ENCODE results near the gene PLOD3.
"Not testable (repeated sequence)": the region's sequence is repeated elsewhere in the genome, so short reads cannot be mapped to it uniquely, and the experiment has no call there.

The PLOD3 gene

DNA sequence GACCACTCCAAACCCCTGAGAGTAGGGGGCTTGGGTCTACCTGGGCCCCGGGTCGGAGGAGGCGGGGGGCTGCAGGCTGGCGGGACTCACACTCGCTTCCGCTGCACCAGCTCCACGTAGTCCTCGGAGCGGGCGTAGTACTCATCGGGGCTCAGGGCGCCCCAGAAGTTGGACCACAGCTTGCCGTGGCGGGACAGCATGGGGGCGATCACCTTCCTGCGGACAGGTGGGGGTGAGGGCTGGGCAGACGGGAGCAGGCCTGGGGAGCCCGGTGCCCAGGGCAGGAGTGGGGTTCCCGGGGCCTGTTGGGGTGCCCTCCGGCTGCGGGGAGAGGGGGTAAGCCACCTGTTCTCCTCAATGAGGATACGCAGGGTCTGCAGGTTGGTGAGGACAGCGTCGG, 5.9 kb downstream of the PLOD3 start:
- DNase-seq = no peak

DNA sequence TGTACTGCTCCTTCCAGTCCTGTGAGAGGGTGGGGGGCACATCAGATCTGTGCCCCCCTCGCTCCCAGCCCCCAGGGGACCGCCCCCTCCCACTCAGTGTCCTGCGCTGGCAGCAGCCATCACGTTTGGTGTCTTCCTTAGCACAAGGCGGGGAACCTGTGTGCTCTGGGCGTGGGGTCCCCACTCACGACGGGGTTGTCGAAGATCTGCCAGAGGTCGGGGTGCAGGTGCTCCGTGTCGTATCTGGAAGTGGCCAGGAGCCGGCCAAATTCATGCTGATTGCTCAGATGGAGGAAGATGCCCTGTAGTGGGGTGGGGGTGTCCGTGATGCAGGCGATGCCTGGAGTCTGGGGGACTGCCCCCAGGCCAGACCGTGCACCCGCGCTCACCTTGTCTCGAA, 7.2 kb downstream of the PLOD3 start:
- DNase-seq = no peak

DNA sequence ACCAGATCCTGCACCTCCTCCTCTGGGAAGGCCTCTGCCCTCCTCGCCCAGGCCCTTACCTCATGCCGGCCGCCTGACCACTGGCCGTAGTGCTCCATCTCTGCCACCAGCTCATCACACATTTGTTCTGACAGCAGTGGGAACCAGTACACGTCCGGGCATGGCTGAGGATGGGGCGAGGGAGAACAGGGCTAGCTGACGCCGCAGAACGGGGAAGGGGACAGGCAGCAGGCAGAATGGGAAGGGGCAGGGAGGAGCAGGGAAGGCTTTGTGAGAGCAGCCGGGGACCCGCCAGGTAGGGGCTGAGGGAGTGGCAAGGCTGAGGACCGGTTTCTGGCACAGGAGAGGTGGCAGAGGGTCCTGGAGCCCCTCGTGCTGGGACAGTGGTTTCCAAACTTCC, 8.6 kb downstream of the PLOD3 start:
- DNase-seq = no peak

DNA sequence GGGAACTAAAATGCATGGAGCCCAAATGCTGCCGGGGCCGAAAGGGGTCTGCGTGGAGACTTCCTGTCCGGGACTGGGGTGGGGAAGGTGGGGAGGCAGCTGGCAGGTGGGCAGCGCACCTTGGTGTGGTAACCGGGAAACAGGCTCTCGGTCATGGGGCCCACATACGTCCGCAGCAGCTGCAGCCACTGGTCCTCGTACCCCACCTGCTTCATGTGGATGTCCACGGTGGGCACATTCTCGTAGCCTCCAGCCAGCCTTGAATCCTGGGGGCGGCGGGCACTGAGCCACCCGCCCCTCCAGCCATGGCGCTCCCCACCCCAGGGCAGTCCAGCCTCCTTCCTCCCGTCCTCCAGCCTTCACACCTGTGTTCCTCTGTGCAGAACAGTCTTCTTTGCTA, 9.9 kb downstream of the PLOD3 start:
- no peak for DNase-seq

DNA sequence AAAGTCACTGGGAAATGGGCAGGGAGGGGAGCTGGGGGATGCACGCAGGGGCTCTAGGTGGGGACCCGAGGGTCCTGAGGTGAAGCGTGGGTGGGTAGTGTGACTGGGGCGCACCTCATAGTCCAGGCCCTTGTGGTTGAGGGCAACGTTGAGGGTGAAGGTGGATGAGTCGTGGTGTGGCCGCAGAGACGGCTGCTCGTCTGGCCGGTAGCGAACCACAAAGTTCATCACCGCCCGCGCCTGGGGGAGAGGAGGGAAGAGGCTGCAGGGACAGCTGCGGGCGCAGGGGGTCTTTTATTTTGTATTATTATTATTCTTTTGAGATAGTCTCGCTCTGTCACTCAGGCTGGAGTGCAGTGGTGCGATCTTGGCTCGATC, 10.7 kb downstream of the PLOD3 start:
- no peak for DNase-seq

DNA sequence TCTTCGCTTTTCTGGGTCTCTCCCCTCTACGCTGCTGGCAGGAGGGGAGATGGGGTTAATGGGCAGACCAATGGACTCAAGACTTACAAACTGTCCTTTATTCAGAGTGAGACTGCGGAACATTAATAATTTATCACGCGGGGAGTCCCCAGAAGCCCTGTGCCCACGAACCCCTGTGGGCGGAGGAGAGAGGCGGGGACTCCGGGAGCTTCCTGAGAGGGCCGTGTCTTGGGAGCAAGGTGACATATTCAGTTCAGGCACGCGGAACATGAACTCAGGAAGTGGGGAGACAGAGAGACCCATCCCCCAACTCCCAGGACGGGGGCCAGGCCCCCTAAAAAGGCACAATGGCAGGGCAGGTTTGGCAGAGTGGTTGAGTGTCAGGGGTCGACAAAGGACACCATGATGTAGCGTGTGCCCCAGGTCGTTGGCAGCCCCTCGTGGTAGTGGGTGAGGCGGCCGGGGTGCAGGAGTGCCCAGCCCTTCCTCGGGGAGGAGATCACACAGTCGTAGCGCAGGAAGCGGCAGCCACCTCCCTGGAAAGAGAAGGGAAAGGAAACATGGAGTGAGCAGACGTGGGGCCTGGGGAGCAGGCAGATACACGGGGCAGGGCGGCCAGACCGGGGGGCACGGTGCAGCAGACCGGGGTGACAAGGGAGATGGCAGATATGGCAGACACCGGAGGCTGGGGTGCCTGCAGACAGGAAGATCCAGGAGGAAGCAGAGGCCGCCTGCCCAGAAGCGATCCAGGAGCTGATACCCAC, 11.3 kb downstream of the PLOD3 start:
- DNase-seq = no peak

DNA sequence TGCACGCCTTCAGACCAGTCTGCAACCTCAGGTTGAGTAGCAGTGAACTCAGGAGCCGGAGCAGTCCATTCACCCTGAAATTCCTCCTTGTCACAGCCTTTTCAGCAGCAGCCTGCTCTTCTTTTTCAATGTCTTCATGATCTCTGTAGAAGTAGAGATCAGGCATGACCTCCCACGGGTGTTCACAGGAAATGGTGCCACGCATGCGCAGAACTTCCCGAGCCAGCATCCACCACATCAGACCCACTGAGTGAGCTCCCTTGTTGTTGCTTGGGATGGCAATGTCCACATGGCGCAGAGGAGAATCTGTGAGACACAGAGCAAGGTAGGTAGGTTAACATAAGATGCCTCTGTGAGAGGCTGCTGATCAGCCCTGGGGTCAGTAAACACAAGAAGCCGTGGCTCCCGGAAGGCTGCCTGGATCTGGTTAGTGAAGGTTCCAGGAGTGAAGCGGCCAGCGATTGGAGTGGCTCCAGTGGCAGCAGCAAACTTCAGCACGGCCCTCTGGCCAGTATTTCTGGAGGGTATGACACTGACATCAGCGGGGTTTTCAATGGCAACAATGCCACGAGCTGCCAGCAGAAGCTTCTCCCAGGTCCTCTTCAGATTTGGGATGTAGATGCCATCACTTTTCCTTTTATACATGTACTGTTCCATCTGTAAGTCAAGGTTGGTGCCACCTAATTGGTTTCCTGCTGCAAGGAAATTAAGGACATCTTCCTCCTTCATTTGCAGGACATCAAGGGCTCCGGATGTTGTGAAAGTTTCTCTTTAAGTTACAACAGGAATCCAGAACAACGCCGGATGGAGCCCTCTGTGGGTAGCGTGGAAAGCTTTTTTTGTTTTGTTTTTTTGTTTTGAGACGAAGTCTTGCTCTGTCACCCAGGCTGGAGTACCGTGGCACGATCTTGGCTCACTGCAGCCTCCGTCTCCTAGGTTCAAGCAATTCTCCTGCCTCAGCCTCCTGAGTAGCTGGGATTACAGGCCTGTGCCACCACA, 13.3 kb downstream of the PLOD3 start:
- DNase-seq = peak; percentile 23

DNA sequence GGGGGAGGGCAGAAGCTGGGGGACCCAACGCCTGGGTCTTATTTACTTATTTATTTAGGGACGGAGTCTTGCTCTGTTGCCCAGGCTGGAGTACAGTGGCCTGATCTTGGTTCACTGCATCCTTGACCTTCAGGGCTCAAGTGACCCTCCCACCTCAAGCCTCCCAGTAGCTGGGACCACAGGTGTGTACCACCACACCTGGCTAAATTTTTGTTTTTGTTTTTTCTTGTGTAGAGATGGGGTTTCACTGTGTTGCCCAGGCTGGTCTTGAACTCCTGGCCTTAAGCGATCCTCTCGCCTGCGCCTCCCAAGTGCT, 14.8 kb downstream of the PLOD3 start:
- no peak for DNase-seq

DNA sequence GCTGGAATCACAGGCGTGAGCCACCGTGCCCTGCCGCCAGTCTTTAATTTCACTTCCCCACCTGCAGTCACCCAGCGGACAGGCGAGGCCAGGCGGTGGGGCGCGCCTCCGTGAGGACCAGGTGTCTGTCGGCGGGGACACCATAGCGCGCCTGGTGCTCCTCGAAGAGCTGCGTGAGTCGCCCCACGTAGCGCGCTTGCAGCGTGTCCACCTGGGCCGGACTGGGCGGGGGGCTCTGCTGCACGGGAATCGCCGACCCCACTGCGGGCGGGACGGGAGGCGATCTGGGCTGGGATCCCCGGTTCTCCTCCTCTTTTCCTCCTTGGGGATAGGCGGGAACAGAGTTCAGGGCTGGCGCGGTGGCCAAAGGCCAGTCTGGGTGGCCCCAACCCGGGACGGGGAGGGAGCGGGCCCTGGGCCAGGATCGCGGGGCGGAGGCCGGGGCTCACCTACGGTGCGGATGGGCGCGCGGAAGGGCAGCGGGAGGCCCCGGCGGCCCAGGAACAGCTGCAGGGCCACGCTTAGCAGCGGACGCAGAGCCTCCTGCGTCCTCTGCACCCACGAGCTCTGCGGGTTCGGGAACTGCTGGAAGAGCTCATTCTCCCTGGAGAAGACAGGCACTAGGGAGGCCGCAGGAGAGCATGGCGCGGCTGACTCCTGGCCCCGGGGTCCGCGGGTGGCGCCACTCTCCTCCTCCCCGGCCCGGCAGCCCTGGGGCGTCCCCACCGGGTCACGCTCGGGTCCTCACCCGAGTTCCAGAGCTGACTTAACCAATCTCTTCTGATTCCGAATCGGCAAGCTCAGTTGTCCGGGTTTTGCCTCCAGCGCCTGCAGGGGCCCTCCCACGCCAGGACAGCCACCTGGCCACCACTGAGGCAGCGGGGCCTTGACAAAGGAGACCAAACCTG, 15.4 kb downstream of the PLOD3 start:
- DNase-seq = no peak

DNA sequence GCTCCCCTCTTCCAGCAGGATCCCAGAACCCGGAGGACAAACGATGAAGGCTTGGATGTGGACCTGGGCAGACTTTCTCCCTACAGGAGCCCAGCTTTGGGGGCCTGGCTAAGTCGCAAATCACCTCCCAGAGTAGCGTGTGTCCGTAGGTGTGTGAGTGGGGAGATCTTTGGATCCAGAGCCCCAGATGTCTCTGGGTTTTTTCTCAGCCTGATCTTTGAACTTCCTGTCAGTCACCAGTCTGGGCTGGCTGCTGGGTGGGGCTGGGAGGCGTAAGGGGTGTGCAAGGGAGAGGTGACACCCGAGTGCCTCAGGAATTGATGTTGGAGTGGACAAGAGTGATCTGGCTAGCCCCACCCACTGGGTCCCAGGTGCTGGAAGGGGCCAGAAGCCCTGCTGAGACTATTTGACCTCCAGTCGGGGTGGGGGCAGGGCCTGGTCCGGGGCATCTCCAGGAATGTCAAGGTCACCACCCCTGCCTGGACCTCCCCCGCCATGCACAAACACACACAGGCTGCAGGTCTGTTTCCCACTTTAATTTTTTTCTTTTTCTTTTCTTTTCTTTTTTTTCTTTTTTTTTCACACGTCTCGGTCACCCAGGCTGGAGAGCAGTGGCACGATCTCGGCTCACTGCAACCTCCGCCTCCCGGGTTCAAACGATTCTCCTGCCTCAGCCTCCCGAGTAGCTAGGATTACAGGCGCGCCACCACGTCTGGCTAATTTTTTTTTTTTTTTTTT, 16.4 kb downstream of the PLOD3 start, which contains the start of gene MOGAT3:
Gene MOGAT3, minus strand, starts transcription at position 175 of the 738 bp plus-strand sequence. CDS start 182 bp downstream, outside the sequence.
- no peak for DNase-seq

DNA sequence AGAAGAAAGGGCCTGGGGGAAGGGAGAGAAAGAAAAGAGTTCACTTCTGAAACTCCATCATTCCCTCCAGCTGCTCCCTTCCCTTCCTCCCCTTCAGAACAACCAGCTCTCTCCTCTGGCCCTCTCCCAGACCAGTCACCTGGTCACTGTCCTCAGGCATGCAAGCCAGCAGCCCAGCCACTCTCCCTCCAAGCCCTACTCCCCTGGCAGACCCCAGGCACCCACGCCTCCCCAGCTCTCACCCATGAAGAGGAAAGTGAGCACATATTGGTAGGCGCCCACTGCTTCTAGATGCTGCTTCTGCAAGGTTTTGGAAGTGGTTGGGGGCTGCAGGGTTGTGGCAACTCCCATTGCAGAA, 16.9 kb downstream of the PLOD3 start:
- DNase-seq = no peak

DNA sequence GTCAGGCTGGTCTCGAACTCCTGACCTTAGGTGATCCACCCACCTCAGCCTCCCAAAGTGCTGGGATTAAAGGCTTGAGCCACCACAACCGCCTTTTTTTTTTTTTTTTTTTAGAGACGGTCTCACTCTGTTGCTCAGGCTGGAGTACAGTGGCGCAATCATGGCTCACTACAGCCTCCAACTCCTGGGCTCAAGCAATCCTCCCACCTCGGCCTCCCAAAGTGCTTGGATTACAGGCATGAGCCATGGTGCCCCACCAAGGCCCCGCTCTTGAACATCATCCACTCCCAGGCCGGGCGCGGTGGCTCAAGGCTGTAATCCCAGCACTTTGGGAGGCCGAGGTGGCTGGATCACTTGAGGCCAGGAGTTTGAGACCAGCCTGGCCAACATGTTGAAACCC, 17.9 kb downstream of the PLOD3 start:
- DNase-seq = not testable (repeated sequence)

DNA sequence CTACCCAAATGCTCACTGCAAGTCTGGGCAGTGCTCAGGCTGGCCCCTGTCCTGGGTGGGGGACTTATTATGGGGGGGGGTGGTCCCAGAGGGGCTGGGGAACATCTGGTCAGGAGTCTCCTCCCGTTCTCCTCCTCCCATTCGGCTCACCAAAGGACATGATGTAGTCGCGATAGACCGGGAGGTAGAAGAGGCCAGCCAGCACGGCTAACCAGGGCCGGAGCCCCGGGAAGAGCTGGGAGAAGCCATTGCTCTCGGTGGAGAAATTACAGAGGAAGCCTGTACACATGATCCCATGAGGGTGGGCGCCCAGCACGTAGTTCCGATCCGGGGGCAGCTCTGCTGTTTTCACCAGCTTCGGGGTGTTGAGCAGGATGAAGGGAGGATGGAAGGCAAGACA, 18.9 kb downstream of the PLOD3 start:
- no peak for DNase-seq

DNA sequence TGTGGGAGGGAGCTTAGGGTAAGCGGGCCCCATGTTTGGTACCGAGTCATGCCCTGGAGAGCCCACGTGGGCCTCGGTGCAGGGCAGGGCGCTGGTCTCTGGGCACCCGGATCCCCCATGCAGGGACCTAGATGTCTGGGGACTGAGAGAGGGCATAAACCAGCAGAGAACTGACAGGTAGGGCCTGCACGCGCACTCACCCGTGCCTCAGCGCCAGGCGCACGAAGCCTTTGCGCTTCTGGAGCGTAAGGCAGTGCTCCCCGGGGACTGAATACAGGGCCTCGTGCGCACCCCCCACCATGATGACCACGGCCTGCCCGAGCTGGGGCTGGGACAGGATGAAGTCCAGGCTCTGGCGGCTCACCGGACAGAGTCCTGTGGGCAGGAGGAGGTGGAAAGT, 19.4 kb downstream of the PLOD3 start:
- DNase-seq = no peak

DNA sequence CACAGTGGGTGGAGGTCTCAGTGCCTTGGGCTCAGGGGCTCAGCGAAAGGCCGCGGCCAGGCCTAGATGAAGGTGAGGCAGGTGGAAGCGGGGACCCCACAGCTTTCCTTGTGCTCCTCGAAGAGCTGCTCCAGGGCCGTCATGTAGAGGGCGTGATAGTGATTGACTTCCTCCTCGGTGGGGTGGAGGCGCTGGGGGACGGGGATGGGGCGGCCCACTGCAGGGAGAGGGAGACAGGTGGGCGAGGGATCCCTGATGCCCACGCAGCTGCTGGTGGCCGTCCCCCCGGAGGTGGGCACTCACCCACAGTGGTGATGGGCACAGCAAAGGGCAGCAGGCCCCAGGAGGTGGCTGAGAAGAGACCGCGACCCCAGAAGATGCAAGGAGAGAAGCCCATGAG, 21.5 kb downstream of the PLOD3 start:
- DNase-seq = no peak

DNA sequence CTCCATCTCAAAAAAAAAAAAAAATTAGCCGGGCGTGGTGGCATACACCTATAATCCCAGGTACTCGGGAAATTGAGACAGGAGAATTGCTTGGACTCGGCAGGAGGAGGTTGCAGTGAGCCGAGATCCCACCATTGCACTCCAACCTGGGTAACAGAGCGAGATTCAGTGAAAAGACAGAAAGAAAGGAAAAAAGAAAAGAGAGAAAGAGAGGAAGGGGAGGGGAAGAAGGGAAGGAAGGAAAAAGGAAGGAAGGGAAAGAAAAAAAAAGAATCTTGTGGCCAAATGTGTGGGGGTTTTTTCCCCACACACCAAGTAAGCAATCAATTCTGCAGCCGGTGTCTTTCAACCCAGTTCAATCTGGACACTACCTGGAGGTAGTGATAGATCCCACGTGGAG, 28.3 kb downstream of the PLOD3 start:
- no peak for DNase-seq

DNA sequence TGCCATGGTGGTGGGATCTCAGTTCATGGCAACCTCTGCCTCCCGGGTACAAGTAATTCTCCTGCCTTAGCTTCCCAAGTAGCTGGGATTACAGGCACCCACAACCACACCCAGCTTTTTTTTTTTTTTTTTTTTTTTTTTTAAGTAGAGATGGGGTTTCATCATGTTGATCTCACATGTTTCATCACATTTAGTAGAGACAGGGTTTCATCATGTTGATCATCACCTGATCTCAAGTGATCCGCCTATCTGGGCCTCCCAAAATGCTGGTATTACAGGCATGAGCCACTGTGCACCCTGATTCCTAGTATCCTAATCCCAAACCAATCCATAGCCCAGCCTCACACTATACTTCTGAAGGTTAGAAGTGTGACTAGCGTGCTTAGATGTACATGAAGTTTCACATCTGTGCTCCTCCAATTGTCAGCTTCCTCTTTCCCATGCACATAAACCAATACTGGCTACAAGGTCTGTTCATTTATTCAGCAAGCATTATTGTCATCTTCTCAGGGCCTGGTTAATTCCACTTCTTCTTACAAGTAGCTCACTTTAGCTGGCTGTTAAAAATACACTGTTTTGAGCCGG, 30.4 kb downstream of the PLOD3 start:
- no peak for DNase-seq

DNA sequence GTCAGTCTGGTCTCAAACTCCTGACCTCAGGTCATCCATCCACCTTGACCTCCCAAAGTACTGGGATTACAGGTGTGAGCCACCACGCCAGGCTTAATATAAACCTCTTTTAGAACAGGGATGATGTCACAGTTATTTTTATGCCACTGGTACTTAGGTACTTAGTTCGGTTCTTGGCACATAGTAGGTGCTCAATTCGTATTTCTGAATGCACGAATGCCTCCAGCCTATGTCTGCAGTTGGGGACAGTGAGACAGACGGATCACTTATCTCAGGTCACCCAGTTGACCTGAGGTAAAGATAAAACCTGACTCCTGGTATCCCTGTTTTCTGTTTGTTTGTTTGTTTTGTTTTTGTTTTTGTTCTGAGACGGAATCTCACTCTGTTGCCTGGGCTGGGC, 31.2 kb downstream of the PLOD3 start:
- DNase-seq = no peak

DNA sequence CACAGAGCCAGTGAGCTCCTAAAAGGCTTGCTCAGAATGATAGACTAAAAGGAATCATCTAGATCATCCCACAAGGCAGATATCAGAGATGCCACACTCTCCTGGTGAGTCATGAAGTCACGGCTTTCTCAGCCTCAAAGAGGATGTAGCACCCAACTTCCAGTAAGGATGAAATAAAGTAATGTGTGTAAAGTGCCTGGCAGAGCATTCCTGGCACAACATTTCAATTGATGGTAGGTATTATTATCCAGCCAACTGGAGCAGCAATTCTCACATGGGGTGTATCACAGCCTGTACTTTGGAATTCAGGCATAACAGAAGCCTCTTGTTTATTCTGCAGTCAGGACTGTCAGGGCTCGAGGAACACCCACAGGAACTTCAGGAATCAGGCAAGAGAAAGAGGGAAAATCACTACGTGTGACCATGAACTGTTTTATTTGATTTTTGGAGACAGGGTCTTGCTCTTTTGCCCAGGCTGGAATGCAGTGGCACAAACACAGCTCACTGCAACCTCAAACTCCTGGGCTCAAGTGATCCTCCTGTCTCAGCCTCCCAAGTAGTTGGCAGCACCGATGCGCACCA, 32.0 kb downstream of the PLOD3 start:
- no peak for DNase-seq

DNA sequence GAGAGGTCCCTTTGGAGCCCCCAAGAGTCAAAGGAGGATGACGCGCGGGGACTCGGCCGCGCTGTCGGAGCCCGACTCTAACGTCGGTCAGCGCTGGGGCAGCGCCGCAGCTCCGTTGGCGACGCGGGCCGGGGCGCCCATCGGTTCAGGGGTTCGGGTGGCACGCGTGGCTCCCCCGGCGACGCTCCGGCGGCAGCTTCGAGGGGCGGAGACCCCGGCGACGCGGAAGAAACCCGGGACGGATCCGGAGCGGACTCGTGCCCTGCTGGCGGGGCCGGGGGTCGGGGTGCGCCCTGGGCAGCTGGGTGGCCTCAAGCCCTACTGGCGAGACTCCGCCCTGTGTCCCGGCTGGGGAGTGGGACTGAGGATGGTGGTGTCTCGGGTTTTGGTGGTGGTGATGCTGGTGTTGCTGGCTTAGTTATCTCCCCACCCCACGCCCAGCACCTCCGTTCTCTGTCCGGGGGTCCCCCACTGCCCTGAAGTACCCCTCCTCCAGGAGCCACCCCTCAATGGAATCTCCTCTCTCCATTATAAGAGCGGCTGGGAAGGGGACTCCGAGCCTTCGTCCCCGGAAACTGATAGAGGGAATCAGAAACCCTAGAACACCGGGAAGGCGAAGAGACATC, 37.1 kb downstream of the PLOD3 start, which contains the start of gene NAT16:
Gene NAT16, minus strand, starts transcription at position 164 of the 626 bp plus-strand sequence. CDS start 5,486 bp downstream, outside the sequence.
- no peak for DNase-seq

DNA sequence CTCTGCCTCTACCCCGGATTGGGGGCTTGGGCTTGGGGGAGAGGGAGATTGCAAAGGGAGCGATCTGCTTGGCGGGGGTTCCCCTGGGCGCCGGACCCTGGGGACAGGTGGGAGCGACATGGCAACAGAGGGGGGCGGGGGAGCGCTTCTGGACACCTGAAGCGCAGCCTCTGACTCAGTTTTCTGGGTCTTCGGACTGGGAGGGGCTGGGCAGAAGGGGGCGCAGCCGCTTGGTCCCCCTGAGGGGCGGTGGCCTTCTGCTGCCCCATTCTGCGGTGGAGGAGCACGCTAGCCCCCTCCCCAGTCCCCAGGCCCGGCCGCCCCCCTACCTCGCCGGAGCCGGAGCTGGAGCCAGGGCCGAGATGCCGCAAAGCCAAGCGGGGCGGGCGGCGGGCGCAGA, 37.7 kb downstream of the PLOD3 start:
- DNase-seq = no peak
